Duodenal mucosa (tissue), 2 donors: ENCODE results near the gene SLC12A3.

ENCODE experiments used
- H3K27ac ChIP-seq: one replicate; pipeline ENCODE4 v1.7.0; 2013; ENCODE audit warnings: low read depth, low read length
- H3K27me3 ChIP-seq, 2 donors: one replicate each; pipeline ENCODE4 v1.7.0; 2013; ENCODE audit warnings: low read length in 2 of 2, control low read depth in 1 of 2; ENCODE audit not compliant: insufficient read depth in 2 of 2, control insufficient read depth in 1 of 2
- H3K36me3 ChIP-seq, 2 donors: one replicate each; pipeline ENCODE4 v1.7.0; 2013; ENCODE audit warnings: low read length in 2 of 2, control low read depth in 1 of 2; ENCODE audit not compliant: insufficient read depth in 2 of 2, control insufficient read depth in 1 of 2
- H3K4me1 ChIP-seq, 2 donors: one replicate each; pipeline ENCODE4 v1.7.0; 2013; ENCODE audit warnings: low read length in 2 of 2, control low read depth in 1 of 2; ENCODE audit not compliant: insufficient read depth in 2 of 2, control insufficient read depth in 1 of 2
- H3K4me3 ChIP-seq, 2 donors: one replicate each; pipeline ENCODE4 v1.7.0; 2013; ENCODE audit warnings: low read length in 2 of 2, low read depth in 1 of 2
- H3K9ac ChIP-seq, 2 donors: one replicate each; pipeline ENCODE4 v1.7.0; 2013; ENCODE audit warnings: low read length in 2 of 2, low read depth in 1 of 2
- H3K9me3 ChIP-seq, 2 donors: one replicate each; pipeline ENCODE4 v1.7.0; 2013; ENCODE audit warnings: low read length in 2 of 2, control low read depth in 1 of 2; ENCODE audit not compliant: control insufficient read depth in 1 of 2

Gene SLC12A3

DNA sequence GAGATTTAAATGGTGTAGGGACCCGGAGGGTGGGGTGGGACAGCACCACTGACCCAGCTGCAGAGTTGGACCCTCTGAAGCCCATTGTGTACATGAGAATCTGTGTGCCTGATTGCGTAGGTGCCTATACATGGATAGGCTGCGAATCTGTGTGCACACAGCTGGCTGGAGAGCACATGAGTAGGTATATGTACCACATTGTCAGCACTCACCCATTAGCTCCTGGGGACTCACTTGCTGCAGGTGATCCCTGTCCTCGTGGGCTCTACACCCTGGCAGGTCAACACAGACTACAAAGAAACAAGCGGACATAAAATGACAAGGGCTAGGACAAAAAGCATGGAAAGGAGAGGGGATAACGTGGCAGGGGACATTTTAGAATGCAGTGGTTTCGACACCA is 85.4 kb downstream of the SLC12A3 start:
- no peaks in the 10 kb centered on the region for H3K27me3 ChIP-seq
- H3K9ac ChIP-seq, result no peak overlapping the region
- peaks cover 5 to 6% of the 10 kb centered on the region in 2 donors for H3K4me1 ChIP-seq
- H3K9me3 ChIP-seq, result no peaks in the 10 kb centered on the region
- peaks cover 0 to under 1% of the 10 kb centered on the region in 2 donors for H3K36me3 ChIP-seq
- no peak overlapping the region for H3K27ac ChIP-seq
- H3K4me3 ChIP-seq, result no peak overlapping the region

DNA sequence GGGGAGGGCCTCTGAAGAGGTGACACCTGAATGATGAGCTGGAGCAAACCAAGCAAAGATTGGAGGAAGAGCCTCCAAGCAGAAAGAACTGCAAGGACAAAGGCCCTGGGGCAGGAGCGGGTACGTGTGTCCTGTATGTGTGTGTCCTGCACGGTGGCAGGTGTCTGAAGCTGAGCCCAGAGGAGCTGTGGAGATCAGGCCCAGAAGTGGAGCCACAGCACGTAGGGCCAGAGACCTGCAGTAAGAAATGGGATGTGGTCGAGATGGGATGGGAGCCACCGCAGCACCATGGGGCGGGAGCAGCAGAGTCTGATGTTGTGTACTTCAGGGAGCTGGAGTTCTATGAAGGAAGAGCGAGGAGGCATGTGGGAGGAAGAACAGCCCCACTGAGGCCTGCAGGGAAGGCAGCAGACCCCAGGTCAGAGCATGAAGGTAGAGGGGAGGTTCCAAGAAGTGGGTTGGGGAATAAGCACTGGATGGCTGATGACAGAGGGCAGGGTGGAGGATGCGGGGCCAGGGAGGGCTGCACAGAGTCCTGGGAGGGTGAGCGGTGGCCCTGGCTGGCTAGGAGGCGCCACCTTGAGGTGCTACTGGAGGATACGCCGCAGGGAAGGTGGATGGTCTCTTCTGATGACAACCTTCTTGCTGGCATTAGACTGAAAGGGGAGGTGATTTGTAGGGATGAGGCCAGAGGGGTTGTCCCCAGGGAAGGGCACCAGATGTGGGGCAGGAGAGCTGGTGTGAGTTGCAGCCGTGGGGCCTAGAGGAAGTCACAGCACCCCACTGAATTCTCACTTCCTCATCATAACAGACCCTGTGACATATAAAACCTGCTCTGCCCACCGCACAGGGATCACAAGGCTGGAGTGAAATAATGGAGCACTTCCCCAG is 86.1 kb downstream of the SLC12A3 start:
- Histone ChIP-seq H3K36me3 (no peaks in the 10 kb centered on the region), H3K9ac (no peak overlapping the region)

DNA sequence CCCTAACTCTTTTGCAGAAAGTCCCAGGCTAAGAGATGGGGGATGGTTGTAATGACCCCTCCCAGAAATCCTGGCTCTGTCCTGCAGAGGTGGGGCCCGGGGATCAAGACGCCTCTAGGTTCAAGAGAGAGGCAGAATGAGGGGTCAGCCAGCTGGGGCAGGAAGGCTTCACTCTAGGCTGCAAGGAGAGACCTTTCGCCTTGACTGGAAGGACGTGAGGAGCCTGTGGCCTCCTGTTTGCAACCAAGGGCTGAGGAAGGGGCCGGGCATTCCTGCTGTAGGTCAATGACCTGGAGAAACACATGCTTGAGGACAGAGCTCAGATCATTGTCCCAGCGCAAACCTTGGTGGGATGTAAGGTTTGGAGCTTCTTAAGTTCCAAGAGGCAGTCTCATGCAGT is 88.0 kb downstream of the SLC12A3 start:
- H3K4me1 ChIP-seq, result peaks cover 5 to 6% of the 10 kb centered on the region in 2 donors
- no peak overlapping the region for H3K4me3 ChIP-seq
- H3K9ac ChIP-seq, result no peak overlapping the region
- H3K27me3 ChIP-seq, result no peaks in the 10 kb centered on the region
- no peaks in the 10 kb centered on the region for H3K9me3 ChIP-seq
- no peaks in the 10 kb centered on the region for H3K36me3 ChIP-seq
- H3K27ac ChIP-seq, result no peak overlapping the region

More for the DNA sequence above, 86.1 kb downstream of the SLC12A3 start:
- H3K27ac ChIP-seq, result no peak overlapping the region
- no peaks in the 10 kb centered on the region for H3K9me3 ChIP-seq
- H3K4me3 ChIP-seq, result no peak overlapping the region
- H3K27me3 ChIP-seq, result no peaks in the 10 kb centered on the region
- peaks cover 5 to 6% of the 10 kb centered on the region in 2 donors for H3K4me1 ChIP-seq

DNA sequence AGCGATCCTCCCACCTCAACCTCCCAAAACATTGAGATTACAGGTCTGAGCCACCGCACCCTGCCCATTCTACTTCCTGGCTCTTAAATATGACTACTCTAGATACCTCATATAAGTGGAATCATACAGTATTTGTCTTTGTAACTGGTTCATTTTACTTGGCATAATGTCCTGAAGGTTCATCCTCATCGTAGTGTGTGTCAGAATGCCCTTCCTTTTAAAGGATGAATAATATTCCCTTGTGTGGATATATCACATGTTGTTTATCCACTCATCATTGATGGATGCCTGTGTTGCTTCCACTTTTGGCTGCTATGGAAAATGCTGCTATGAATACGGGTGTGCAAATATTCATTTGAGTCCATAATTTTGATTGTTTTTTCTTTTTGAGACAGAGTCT is 91.1 kb downstream of the SLC12A3 start:
- Histone ChIP-seq H3K36me3 (no peaks in the 10 kb centered on the region), H3K9ac (no peak overlapping the region), H3K27ac (no peak overlapping the region), H3K27me3 (no peaks in the 10 kb centered on the region), H3K4me1 (peaks cover 3% of the 10 kb centered on the region in 2 donors), H3K9me3 (no peaks in the 10 kb centered on the region), H3K4me3 (no peak overlapping the region)

DNA sequence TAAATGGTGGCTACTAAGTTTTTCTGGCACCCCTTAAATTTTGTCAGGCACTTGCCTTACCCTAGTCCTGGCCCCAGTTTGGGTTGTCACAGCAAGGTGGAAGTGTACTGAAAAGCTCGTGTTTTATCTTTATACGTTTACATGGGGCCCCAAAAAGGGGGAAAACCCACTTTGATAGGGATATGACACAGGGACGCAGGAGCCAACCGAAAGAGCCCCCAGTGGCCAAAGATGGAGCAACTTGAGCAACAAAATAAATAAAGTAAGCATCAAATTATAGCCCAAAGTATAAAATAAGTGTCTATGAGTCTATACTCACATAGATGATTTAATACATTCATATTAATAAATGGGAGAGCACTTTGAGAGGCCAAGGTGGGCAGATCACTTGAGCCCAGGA is 91.7 kb downstream of the SLC12A3 start:
- H3K27ac ChIP-seq, result no peak overlapping the region
- H3K9me3 ChIP-seq, result no peaks in the 10 kb centered on the region

DNA sequence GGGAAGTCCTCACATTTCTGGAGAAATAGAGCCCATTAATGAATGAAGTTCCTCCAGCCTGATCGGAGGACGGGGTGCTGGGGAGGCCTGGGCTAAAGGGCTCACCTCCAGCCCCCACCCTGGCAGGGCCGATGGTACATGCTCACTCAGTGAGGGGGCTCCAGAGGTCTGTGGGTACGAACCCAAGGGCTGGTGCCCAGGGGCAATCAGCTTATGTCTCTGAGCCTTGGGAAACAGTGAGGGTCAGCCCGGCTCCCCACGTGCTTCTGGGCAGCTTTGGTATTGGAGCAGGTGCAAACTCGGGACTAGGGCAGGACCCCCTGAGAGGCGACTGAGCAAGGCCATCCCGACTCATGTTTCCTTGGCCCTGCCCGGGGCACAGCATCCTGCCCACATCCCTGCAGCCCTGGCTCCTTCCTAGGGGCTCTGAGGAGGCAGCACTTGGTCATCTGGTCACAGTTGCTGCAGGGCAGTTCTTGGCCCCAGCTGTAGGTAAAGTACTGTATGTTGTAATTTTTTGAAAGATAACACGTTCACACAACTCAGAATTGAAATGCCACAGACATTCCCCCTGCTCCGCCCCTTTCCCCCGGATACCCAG is 95.8 kb downstream of the SLC12A3 start:
- H3K27ac ChIP-seq, result no peak overlapping the region

More for the DNA sequence above, 91.7 kb downstream of the SLC12A3 start:
- Histone ChIP-seq H3K4me1 (peaks cover 0 to 2% of the 10 kb centered on the region in 2 donors), H3K4me3 (no peak overlapping the region), H3K36me3 (no peaks in the 10 kb centered on the region), H3K9ac (no peak overlapping the region), H3K27me3 (no peaks in the 10 kb centered on the region)

DNA sequence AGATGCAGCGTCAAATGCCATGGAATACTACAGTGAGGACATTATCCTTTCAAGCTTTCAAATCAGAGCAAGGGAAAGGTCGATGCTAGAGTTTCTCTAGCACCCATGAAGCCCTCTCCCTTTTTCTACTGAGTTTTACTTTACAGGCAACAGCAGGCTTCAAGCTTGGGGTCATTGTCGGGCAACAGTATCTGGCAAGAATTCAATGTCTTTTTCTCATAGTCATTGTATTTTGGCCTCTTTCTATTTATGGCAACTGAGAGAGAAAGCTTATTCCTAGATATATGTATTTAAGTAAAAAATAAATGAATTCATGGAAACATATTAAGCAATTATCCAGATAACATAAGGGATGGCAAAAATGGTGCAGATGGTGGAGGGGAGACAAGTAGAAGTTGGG is 96.4 kb downstream of the SLC12A3 start:
- Histone ChIP-seq H3K27ac (no peak overlapping the region), H3K9ac (no peak overlapping the region), H3K4me3 (no peak overlapping the region), H3K9me3 (no peaks in the 10 kb centered on the region), H3K4me1 (peaks cover 7 to 16% of the 10 kb centered on the region in 2 donors), H3K36me3 (no peaks in the 10 kb centered on the region), H3K27me3 (no peaks in the 10 kb centered on the region)

More for the DNA sequence above, 95.8 kb downstream of the SLC12A3 start:
- Histone ChIP-seq H3K9me3 (no peaks in the 10 kb centered on the region), H3K27me3 (no peaks in the 10 kb centered on the region), H3K9ac (no peak overlapping the region), H3K4me3 (no peak overlapping the region), H3K4me1 (peaks cover 7 to 10% of the 10 kb centered on the region in 2 donors), H3K36me3 (no peaks in the 10 kb centered on the region)

DNA sequence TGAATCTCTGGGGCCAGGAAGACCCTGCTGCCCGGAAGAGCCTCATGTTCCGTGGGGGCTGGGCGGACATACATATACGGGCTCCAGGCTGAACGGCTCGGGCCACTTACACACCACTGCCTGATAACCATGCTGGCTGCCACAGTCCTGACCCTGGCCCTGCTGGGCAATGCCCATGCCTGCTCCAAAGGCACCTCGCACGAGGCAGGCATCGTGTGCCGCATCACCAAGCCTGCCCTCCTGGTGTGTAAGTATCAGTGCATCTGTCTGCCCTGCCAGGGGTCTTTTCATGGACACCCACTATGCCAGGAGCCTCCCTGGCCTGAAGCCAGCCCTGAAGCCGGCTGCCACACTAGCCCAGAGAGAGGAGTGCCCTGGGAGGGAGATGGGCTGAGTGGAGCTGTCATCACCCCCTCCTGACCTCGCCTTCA is 96.9 kb downstream of the SLC12A3 start, which contains the start of gene CETP:
Gene CETP, plus strand, starts transcription at position 100 of the 431 bp plus-strand sequence. Its CDS starts 30 bp downstream, at position 130.
- Histone ChIP-seq H3K27ac (no peak within 1 kb of the TSS), H3K4me1 (peaks cover 7 to 16% of the 10 kb centered on the region in 2 donors), H3K27me3 (no peaks in the 10 kb centered on the region), H3K4me3 (no peak within 1 kb of the TSS), H3K9ac (no peak within 1 kb of the TSS), H3K36me3 (no peaks in the 10 kb centered on the region), H3K9me3 (no peaks in the 10 kb centered on the region)

DNA sequence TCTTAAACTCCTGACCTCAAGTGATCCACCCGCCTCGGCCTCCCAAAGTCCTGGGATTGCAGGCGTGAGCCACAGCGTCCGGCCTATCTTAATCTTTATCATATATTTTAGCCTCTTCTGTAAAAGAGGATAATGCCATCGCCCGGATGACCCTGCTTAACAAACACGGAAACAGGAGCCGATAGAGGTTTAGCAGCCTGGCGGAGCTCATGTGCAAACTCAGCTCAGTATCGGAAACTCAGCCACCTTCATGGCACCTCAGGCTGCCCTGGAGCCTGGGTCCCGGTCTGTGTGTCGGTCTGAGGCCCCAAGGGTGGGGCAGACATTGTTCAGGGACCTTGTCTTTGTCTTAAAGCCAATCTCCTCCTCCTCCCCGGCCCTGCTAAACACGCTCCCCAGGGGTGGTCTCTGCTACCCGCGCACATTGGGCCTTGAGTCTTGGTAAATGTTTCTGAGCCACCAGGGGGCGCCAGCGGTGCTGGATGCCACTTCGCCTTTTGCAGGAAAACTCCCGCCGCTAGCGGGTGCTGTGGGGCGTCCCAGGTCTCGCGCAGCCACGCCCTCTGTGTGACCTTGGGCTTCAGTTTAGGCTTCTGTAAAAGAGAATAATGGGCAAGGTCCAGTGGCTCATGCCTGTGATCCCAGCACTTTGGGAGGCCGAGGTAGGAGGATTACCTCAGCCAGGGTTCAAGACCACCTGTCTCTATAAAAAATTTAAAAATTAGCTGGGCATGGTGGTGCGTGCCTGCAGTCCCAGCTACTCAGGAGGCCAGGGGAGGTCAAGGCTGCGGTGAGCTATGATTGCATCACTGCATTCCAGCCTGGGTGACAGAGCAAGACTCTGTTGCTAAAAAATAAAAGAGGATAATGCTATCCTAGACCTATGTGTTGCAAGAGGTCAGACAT is 99.5 kb downstream of the SLC12A3 start:
- Histone ChIP-seq H3K36me3 (no peaks in the 10 kb centered on the region), H3K4me3 (no peak overlapping the region), H3K27ac (no peak overlapping the region), H3K4me1 (peaks cover 7 to 16% of the 10 kb centered on the region in 2 donors), H3K9ac (no peak overlapping the region), H3K27me3 (no peaks in the 10 kb centered on the region), H3K9me3 (no peaks in the 10 kb centered on the region)
